Stimulated activated CD8-positive, alpha-beta memory T cell treated with anti-CD3 and anti-CD28 coated beads, Interleukin-7, amount 100 ng/mL, for 4 hours (primary cell): ENCODE measurements around the gene LAMA3.
A peak's percentile ranks its signal among the peaks of the same experiment; 100 is the strongest.

Source experiments
- DNase-seq, 2 donors: peaks; one replicate each; pipeline ENCODE4 v3.0.0-alpha.2; 2020; ENCODE audit warnings: low read depth in 2 of 2

LAMA3 gene

GRCh38 chr18:23689031-23689615, at the start of gene LAMA3:
Gene LAMA3, plus strand, starts transcription at chr18:23689453. Its CDS starts 231 bp downstream, at chr18:23689684.
- DNase-seq, result peak in 1 of 2 donors; percentile 3

GRCh38 chr18:23640052-23640451, 49.2 kb upstream of the LAMA3 start:
- no peak for DNase-seq

GRCh38 chr18:23641143-23641720, 48.0 kb upstream of the LAMA3 start:
- no peak for DNase-seq

- no peak for DNase-seq
Measured at GRCh38 chr18:23641937-23642666, 47.2 kb upstream of the LAMA3 start.

GRCh38 chr18:23643815-23644490, 45.3 kb upstream of the LAMA3 start:
- no peak for DNase-seq

- DNase-seq, result no peak
Measured at GRCh38 chr18:23645568-23646175, 43.6 kb upstream of the LAMA3 start.

GRCh38 chr18:23646282-23646681, 43.0 kb upstream of the LAMA3 start:
- no peak for DNase-seq

- no peak for DNase-seq
Measured at GRCh38 chr18:23648456-23648855, 40.8 kb upstream of the LAMA3 start.

- no peak for DNase-seq
Measured at GRCh38 chr18:23648940-23649607, 40.2 kb upstream of the LAMA3 start.

- DNase-seq, result no peak
Measured at GRCh38 chr18:23650968-23651927, 38.0 kb upstream of the LAMA3 start.

GRCh38 chr18:23652232-23652631, 37.0 kb upstream of the LAMA3 start:
- no peak for DNase-seq

- no peak for DNase-seq
Measured at GRCh38 chr18:23658285-23658684, 31.0 kb upstream of the LAMA3 start.

- DNase-seq, result no peak
Measured at GRCh38 chr18:23661735-23662308, 27.4 kb upstream of the LAMA3 start.

GRCh38 chr18:23662309-23663263, 26.7 kb upstream of the LAMA3 start, which contains the start of gene ANKRD29:
Gene ANKRD29, minus strand, starts transcription at chr18:23662911. Its CDS starts 181 bp downstream, at chr18:23662730.
- peak; percentile 10 to 33 for DNase-seq

- DNase-seq, result no peak
Measured at GRCh38 chr18:23664674-23665073, 24.6 kb upstream of the LAMA3 start.

GRCh38 chr18:23667114-23667513, 22.1 kb upstream of the LAMA3 start:
- DNase-seq, result no peak

GRCh38 chr18:23668731-23669130, 20.5 kb upstream of the LAMA3 start:
- DNase-seq, result no peak

GRCh38 chr18:23669202-23669766, 20.0 kb upstream of the LAMA3 start:
- DNase-seq, result no peak
